SHP77 treated with DMSO at 0.1 percent for 48 hours (cell line): ENCODE measurements around the gene ARL6IP5.
A peak's percentile ranks its signal among the peaks of the same experiment; 100 is the strongest.

Experiments used
- DNase-seq: peaks from one replicate; lab custom pipeline; 2025; lab: John Stamatoyannopoulos, UW

The ARL6IP5 gene

GRCh38 chr3:69116897-69117296 is 32.2 kb downstream of the ARL6IP5 start:
- DNase-seq = no peak

GRCh38 chr3:69118555-69118954 is 33.8 kb downstream of the ARL6IP5 start:
- DNase-seq = no peak

GRCh38 chr3:69119138-69119537 is 34.4 kb downstream of the ARL6IP5 start:
- no peak for DNase-seq

GRCh38 chr3:69119681-69120080 is 34.9 kb downstream of the ARL6IP5 start:
- DNase-seq = no peak

- DNase-seq = peak; percentile 13
These were observed 36.2 kb downstream of the ARL6IP5 start for GRCh38 chr3:69120879-69121464.

- DNase-seq = no peak
These were observed 36.8 kb downstream of the ARL6IP5 start for GRCh38 chr3:69121513-69121912.

- DNase-seq = no peak
These were observed 37.2 kb downstream of the ARL6IP5 start for GRCh38 chr3:69121950-69122349.

GRCh38 chr3:69122403-69122802 is 37.7 kb downstream of the ARL6IP5 start, which contains the start of gene LMOD3:
Gene LMOD3, minus strand, starts transcription at chr3:69122595. Its CDS starts 209 bp downstream, at chr3:69122386.
- no peak for DNase-seq

GRCh38 chr3:69126216-69126615 is 41.5 kb downstream of the ARL6IP5 start:
- no peak for DNase-seq

GRCh38 chr3:69126999-69127398 is 42.3 kb downstream of the ARL6IP5 start:
- no peak for DNase-seq

- DNase-seq = no peak
These were observed 43.8 kb downstream of the ARL6IP5 start for GRCh38 chr3:69128509-69128908.

GRCh38 chr3:69129531-69129930 is 44.8 kb downstream of the ARL6IP5 start:
- no peak for DNase-seq

- no peak for DNase-seq
These were observed 46.0 kb downstream of the ARL6IP5 start for GRCh38 chr3:69130689-69131088.

- no peak for DNase-seq
These were observed 52.3 kb downstream of the ARL6IP5 start for GRCh38 chr3:69137005-69137404.

- no peak for DNase-seq
These were observed 52.7 kb downstream of the ARL6IP5 start for GRCh38 chr3:69137412-69137811.

- DNase-seq = no peak
These were observed 56.6 kb downstream of the ARL6IP5 start for GRCh38 chr3:69141313-69141712.

- no peak for DNase-seq
These were observed 57.4 kb downstream of the ARL6IP5 start for GRCh38 chr3:69142090-69142489.

GRCh38 chr3:69142797-69143454 is 58.2 kb downstream of the ARL6IP5 start:
- DNase-seq = no peak

GRCh38 chr3:69143612-69144011 is 58.9 kb downstream of the ARL6IP5 start:
- peak; percentile 52 for DNase-seq

GRCh38 chr3:69144631-69145245 is 60.0 kb downstream of the ARL6IP5 start:
- no peak for DNase-seq

- DNase-seq = no peak
These were observed 61.0 kb downstream of the ARL6IP5 start for GRCh38 chr3:69145688-69146087.

- DNase-seq = no peak
These were observed 64.8 kb downstream of the ARL6IP5 start for GRCh38 chr3:69149586-69149985.
